ENCODE results near the gene EHBP1. TPM values are rescaled to one million over a fixed set of nuclear protein-coding genes. Genes with fewer than 3 reads are reported as not detected.

EHBP1 gene
- total and polyA plus RNA-seq, 2 experiments from 2014 or later = 27.2 to 47.9 TPM

GRCh38 chr2:62794791-62795190 is 89.3 kb downstream of the EHBP1 start:
- no peaks in the 10 kb centered on the region for H3K27me3 ChIP-seq (ENCODE audit: insufficient read depth)
- H3K4me3 Mint-ChIP-seq = no peak overlapping the region

More at GRCh38 chr2:62794791-62795190, 89.3 kb downstream of the EHBP1 start:
- Histone ChIP-seq H4K20me1 (replicated peaks; ENCODE audit: insufficient read depth) (no peaks in the 10 kb centered on the region), H3F3A (replicated peaks; ENCODE audit: low read depth) (no peaks in the 10 kb centered on the region), H3K36me3 (ENCODE audit: insufficient read depth) (no peaks in the 10 kb centered on the region), H3K4me3 (no peak overlapping the region), H2AFZ (no peak overlapping the region), H3K27ac (ENCODE audit: low read depth) (no peak overlapping the region), H3K79me2 (replicated peaks; ENCODE audit: insufficient read depth) (no peaks in the 10 kb centered on the region; the same call in 1 of the 2 replicates), H3K4me1 (ENCODE audit: insufficient read depth) (no peaks in the 10 kb centered on the region), H3K9me2 (ENCODE audit: insufficient read depth) (no peaks in the 10 kb centered on the region), H3K4me2 (no peak overlapping the region)
- Mint-ChIP-seq H3K27me3 (ENCODE audit: insufficient read depth, low read depth, poor library complexity) (no peaks in the 10 kb centered on the region), H3K9me3 (no peaks in the 10 kb centered on the region), H3K36me3 (ENCODE audit: low read depth) (no peaks in the 10 kb centered on the region), H3K4me1 (no peaks in the 10 kb centered on the region), H3K27ac (no peak overlapping the region)
- DNase-seq (ENCODE audit: low spot score) (no peak), ATAC-seq (no peak)
- TF ChIP-seq, protein P1, sequence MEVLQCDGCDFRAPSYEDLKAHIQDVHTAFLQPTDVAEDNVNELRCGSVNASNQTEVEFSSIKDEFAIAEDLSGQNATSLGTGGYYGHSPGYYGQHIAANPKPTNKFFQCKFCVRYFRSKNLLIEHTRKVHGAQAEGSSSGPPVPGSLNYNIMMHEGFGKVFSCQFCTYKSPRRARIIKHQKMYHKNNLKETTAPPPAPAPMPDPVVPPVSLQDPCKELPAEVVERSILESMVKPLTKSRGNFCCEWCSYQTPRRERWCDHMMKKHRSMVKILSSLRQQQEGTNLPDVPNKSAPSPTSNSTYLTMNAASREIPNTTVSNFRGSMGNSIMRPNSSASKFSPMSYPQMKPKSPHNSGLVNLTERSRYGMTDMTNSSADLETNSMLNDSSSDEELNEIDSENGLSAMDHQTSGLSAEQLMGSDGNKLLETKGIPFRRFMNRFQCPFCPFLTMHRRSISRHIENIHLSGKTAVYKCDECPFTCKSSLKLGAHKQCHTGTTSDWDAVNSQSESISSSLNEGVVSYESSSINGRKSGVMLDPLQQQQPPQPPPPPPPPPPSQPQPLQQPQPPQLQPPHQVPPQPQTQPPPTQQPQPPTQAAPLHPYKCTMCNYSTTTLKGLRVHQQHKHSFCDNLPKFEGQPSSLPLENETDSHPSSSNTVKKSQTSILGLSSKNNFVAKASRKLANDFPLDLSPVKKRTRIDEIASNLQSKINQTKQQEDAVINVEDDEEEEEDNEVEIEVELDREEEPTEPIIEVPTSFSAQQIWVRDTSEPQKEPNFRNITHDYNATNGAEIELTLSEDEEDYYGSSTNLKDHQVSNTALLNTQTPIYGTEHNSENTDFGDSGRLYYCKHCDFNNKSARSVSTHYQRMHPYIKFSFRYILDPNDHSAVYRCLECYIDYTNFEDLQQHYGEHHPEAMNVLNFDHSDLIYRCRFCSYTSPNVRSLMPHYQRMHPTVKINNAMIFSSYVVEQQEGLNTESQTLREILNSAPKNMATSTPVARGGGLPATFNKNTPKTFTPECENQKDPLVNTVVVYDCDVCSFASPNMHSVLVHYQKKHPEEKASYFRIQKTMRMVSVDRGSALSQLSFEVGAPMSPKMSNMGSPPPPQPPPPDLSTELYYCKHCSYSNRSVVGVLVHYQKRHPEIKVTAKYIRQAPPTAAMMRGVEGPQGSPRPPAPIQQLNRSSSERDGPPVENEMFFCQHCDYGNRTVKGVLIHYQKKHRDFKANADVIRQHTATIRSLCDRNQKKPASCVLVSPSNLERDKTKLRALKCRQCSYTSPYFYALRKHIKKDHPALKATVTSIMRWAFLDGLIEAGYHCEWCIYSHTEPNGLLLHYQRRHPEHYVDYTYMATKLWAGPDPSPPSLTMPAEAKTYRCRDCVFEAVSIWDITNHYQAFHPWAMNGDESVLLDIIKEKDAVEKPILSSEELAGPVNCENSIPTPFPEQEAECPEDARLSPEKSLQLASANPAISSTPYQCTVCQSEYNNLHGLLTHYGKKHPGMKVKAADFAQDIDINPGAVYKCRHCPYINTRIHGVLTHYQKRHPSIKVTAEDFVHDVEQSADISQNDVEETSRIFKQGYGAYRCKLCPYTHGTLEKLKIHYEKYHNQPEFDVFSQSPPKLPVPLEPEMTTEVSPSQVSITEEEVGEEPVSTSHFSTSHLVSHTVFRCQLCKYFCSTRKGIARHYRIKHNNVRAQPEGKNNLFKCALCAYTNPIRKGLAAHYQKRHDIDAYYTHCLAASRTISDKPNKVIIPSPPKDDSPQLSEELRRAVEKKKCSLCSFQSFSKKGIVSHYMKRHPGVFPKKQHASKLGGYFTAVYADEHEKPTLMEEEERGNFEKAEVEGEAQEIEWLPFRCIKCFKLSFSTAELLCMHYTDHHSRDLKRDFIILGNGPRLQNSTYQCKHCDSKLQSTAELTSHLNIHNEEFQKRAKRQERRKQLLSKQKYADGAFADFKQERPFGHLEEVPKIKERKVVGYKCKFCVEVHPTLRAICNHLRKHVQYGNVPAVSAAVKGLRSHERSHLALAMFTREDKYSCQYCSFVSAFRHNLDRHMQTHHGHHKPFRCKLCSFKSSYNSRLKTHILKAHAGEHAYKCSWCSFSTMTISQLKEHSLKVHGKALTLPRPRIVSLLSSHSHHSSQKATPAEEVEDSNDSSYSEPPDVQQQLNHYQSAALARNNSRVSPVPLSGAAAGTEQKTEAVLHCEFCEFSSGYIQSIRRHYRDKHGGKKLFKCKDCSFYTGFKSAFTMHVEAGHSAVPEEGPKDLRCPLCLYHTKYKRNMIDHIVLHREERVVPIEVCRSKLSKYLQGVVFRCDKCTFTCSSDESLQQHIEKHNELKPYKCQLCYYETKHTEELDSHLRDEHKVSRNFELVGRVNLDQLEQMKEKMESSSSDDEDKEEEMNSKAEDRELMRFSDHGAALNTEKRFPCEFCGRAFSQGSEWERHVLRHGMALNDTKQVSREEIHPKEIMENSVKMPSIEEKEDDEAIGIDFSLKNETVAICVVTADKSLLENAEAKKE (CRISPR knock-in tag; IDR thresholded peaks at IDR 0.05) = no peak
- TF ChIP-seq ZNF331 (CRISPR knock-in tag; IDR thresholded peaks at IDR 0.05; ENCODE audit: low read depth) = no peak
- TF ChIP-seq ZNF114 (CRISPR knock-in tag; IDR thresholded peaks at IDR 0.05) = no peak
- TF ChIP-seq, protein P2, sequence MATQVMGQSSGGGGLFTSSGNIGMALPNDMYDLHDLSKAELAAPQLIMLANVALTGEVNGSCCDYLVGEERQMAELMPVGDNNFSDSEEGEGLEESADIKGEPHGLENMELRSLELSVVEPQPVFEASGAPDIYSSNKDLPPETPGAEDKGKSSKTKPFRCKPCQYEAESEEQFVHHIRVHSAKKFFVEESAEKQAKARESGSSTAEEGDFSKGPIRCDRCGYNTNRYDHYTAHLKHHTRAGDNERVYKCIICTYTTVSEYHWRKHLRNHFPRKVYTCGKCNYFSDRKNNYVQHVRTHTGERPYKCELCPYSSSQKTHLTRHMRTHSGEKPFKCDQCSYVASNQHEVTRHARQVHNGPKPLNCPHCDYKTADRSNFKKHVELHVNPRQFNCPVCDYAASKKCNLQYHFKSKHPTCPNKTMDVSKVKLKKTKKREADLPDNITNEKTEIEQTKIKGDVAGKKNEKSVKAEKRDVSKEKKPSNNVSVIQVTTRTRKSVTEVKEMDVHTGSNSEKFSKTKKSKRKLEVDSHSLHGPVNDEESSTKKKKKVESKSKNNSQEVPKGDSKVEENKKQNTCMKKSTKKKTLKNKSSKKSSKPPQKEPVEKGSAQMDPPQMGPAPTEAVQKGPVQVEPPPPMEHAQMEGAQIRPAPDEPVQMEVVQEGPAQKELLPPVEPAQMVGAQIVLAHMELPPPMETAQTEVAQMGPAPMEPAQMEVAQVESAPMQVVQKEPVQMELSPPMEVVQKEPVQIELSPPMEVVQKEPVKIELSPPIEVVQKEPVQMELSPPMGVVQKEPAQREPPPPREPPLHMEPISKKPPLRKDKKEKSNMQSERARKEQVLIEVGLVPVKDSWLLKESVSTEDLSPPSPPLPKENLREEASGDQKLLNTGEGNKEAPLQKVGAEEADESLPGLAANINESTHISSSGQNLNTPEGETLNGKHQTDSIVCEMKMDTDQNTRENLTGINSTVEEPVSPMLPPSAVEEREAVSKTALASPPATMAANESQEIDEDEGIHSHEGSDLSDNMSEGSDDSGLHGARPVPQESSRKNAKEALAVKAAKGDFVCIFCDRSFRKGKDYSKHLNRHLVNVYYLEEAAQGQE (IDR thresholded peaks at IDR 0.05; ENCODE audit: unreplicated experiment) = no peak
- no peak for TF ChIP-seq POLR2AphosphoS5 (IDR thresholded peaks at IDR 0.05; ENCODE audit: low read depth)
- TF ChIP-seq STAT1 (IDR thresholded peaks at IDR 0.05; ENCODE audit: unreplicated experiment) = no peak
- no peak for TF ChIP-seq EZH2phosphoT487 (IDR thresholded peaks at IDR 0.05; ENCODE audit: unreplicated experiment)
- TF ChIP-seq CTCF (conservative IDR thresholded peaks at IDR 0.05; ENCODE audit: low read depth in 2 of 2) = no peak
- no peak for TF ChIP-seq ETS1 (IDR thresholded peaks at IDR 0.05)
- no peak for TF ChIP-seq JUNB (IDR thresholded peaks at IDR 0.05; ENCODE audit: unreplicated experiment)
- TF ChIP-seq NANOG (IDR thresholded peaks at IDR 0.05; ENCODE audit: borderline replicate concordance) = no peak
- TF ChIP-seq EZH2 (IDR thresholded peaks at IDR 0.05; ENCODE audit: low read depth, unreplicated experiment) = no peak
- no peak for TF ChIP-seq CREB1 (CRISPR knock-in tag; IDR thresholded peaks at IDR 0.05; ENCODE audit: low read depth)

Data from GM23338 (cell line).